ENCODE results near the gene ACTG2.

DNA sequence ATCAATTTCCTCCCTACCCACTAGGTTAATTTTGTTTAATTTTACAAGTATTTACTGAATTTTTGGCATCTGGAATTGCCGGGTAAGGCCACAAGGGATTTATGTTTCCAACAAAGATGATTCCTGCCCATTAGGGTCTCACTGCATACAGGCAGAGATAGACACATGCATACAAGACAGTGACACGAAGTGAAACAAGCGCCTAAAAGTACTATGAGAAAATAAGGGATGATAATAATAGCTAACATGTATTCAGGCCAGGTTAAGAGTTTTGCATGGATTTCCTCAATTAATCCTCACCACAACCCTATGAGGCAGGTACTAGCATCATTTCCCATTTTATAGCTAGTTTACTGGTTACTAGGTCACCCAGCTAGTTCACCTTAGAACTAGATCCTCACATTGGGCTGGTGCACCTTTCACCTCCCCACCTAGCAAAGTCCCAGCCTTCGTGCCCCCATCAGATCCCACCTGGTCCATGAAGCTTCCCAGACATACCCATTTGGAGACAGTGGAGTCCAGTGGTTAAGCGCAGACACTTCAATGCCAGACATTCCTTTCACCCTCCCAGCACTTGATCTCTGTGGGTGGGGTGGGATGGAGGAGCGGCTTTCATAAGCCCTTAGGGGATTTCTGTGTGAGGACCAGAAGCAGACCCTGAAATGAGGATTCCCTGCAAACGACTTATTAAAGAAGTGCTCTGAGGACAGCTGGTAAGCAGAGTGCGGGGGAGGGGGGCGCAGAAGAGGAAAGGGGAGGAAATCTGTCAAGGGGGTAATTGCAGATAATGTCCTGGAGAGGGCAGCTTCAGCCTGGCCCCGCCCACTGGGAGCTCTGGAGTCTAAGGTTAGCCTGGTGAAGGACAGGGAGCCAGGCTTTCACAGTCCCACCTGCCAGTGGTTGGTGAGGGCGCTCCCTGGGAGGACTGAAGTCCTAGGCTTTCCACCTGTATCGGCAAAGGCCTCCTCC, 28.1 kb downstream of the ACTG2 start:
- TF ChIP-seq, protein P1, sequence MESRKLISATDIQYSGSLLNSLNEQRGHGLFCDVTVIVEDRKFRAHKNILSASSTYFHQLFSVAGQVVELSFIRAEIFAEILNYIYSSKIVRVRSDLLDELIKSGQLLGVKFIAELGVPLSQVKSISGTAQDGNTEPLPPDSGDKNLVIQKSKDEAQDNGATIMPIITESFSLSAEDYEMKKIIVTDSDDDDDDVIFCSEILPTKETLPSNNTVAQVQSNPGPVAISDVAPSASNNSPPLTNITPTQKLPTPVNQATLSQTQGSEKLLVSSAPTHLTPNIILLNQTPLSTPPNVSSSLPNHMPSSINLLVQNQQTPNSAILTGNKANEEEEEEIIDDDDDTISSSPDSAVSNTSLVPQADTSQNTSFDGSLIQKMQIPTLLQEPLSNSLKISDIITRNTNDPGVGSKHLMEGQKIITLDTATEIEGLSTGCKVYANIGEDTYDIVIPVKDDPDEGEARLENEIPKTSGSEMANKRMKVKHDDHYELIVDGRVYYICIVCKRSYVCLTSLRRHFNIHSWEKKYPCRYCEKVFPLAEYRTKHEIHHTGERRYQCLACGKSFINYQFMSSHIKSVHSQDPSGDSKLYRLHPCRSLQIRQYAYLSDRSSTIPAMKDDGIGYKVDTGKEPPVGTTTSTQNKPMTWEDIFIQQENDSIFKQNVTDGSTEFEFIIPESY (IDR thresholded peaks at IDR 0.05), result no peak
- TF ChIP-seq, protein P2, sequence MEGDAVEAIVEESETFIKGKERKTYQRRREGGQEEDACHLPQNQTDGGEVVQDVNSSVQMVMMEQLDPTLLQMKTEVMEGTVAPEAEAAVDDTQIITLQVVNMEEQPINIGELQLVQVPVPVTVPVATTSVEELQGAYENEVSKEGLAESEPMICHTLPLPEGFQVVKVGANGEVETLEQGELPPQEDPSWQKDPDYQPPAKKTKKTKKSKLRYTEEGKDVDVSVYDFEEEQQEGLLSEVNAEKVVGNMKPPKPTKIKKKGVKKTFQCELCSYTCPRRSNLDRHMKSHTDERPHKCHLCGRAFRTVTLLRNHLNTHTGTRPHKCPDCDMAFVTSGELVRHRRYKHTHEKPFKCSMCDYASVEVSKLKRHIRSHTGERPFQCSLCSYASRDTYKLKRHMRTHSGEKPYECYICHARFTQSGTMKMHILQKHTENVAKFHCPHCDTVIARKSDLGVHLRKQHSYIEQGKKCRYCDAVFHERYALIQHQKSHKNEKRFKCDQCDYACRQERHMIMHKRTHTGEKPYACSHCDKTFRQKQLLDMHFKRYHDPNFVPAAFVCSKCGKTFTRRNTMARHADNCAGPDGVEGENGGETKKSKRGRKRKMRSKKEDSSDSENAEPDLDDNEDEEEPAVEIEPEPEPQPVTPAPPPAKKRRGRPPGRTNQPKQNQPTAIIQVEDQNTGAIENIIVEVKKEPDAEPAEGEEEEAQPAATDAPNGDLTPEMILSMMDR (IDR thresholded peaks at IDR 0.05; ENCODE audit: low read depth, low read length, missing input control), result peak; percentile 17
- no peak for TF ChIP-seq JUND (IDR thresholded peaks at IDR 0.05)
- TF ChIP-seq, protein P3, sequence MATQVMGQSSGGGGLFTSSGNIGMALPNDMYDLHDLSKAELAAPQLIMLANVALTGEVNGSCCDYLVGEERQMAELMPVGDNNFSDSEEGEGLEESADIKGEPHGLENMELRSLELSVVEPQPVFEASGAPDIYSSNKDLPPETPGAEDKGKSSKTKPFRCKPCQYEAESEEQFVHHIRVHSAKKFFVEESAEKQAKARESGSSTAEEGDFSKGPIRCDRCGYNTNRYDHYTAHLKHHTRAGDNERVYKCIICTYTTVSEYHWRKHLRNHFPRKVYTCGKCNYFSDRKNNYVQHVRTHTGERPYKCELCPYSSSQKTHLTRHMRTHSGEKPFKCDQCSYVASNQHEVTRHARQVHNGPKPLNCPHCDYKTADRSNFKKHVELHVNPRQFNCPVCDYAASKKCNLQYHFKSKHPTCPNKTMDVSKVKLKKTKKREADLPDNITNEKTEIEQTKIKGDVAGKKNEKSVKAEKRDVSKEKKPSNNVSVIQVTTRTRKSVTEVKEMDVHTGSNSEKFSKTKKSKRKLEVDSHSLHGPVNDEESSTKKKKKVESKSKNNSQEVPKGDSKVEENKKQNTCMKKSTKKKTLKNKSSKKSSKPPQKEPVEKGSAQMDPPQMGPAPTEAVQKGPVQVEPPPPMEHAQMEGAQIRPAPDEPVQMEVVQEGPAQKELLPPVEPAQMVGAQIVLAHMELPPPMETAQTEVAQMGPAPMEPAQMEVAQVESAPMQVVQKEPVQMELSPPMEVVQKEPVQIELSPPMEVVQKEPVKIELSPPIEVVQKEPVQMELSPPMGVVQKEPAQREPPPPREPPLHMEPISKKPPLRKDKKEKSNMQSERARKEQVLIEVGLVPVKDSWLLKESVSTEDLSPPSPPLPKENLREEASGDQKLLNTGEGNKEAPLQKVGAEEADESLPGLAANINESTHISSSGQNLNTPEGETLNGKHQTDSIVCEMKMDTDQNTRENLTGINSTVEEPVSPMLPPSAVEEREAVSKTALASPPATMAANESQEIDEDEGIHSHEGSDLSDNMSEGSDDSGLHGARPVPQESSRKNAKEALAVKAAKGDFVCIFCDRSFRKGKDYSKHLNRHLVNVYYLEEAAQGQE (IDR thresholded peaks at IDR 0.05), result no peak
